ENCODE measurements around the gene SLITRK2.

SLITRK2 gene, protein sequence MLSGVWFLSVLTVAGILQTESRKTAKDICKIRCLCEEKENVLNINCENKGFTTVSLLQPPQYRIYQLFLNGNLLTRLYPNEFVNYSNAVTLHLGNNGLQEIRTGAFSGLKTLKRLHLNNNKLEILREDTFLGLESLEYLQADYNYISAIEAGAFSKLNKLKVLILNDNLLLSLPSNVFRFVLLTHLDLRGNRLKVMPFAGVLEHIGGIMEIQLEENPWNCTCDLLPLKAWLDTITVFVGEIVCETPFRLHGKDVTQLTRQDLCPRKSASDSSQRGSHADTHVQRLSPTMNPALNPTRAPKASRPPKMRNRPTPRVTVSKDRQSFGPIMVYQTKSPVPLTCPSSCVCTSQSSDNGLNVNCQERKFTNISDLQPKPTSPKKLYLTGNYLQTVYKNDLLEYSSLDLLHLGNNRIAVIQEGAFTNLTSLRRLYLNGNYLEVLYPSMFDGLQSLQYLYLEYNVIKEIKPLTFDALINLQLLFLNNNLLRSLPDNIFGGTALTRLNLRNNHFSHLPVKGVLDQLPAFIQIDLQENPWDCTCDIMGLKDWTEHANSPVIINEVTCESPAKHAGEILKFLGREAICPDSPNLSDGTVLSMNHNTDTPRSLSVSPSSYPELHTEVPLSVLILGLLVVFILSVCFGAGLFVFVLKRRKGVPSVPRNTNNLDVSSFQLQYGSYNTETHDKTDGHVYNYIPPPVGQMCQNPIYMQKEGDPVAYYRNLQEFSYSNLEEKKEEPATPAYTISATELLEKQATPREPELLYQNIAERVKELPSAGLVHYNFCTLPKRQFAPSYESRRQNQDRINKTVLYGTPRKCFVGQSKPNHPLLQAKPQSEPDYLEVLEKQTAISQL

DNA sequence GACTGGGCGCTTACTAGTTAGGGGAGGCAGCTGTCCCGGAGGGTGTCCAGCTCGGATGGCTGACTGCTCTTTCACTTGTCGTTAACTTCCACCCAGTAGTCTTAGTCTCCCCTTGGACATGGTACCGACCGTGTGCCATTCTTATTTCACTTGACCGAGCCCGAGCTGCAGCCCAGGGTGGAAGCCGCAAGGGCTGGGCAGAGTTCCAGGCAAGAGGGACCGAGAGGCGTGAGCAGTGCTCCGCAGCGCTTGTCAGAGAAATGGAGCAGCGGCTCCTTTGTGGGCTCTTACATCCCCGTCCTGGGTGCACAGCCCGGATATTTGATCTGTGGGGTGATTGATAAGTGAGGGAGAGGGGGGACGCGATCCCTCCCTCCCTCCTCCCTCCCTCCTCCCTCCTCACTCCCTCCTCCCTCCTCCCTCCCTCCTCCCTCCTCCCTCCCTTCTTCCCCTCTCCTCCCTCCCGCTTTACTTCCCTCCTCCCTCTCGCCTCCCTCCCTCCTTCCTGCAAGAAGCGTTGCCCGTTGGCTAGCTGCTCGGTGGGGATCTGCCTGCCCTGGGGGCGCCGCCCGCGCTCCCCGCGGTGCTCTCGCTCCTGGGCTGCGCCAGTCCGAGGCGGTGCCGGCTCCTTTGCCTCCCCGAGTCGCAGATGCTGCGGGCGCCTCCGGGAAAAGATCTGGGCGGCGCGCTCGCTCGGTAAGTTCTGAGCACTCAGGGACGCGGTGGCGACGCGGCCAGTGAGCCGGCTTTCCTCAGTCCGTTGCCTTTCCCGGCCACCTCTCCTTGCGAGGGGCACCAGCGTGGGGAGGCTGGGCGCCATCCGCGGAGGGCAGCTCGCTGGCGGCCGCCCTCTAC is at the start of gene SLITRK2:
Gene SLITRK2 (plus strand): TSS at position 499 of the 855 bp plus-strand sequence. CDS start 4,597 bp downstream, outside the sequence.
- Histone ChIP-seq H3K9ac (ENCODE audit: low read depth in 1 of 2, low read length in 2 of 2) (no peak within 1 kb of the TSS), H3K27ac (ENCODE audit: low read depth in 2 of 2, low read length in 2 of 2) (no peak within 1 kb of the TSS), H3K9me3 (ENCODE audit: control insufficient read depth in 2 of 2, low read length in 2 of 2) (peaks cover 0 to 2% of the 10 kb centered on the region in 2 donors), H3K4me3 (ENCODE audit: low read length in 2 of 2) (peak within 1 kb of the TSS in 1 of 2 donors; percentile 13), H3K4me1 (ENCODE audit: control insufficient read depth in 2 of 2, insufficient read depth in 2 of 2, low read length in 2 of 2) (no peaks in the 10 kb centered on the region), H3K27me3 (ENCODE audit: control insufficient read depth in 2 of 2, insufficient read depth in 2 of 2, low read length in 2 of 2) (peaks cover 0 to 5% of the 10 kb centered on the region in 2 donors), H3K36me3 (ENCODE audit: control insufficient read depth in 2 of 2, insufficient read depth in 2 of 2, low read length in 2 of 2) (no peaks in the 10 kb centered on the region)

DNA sequence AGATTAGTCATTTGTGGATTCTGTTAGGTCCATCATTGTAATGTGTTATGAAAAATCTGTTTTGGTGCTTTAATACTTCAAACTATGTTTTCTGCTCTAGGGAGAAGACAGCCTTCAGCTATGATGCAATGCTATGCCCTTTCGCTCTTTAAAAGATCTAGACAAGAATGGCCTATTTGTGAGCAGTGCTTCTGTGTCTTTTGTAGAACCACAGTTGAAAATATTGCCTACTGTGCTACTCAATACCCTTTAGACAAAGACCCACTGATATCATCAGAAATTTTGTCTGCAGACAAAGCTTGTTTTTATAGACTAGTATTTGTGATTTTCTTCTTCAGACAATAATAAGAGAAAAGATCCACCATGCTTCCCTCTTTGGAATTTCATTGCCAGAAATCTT is 44.6 kb upstream of the SLITRK2 start:
- Histone ChIP-seq H3K9ac (ENCODE audit: low read depth in 1 of 2, low read length in 2 of 2) (no peak overlapping the region), H3K4me1 (ENCODE audit: control insufficient read depth in 2 of 2, insufficient read depth in 2 of 2, low read length in 2 of 2) (no peaks in the 10 kb centered on the region), H3K27ac (ENCODE audit: low read depth in 2 of 2, low read length in 2 of 2) (no peak overlapping the region), H3K9me3 (ENCODE audit: control insufficient read depth in 2 of 2, low read length in 2 of 2) (no peaks in the 10 kb centered on the region), H3K4me3 (ENCODE audit: low read length in 2 of 2) (no peak overlapping the region), H3K27me3 (ENCODE audit: control insufficient read depth in 2 of 2, insufficient read depth in 2 of 2, low read length in 2 of 2) (no peaks in the 10 kb centered on the region), H3K36me3 (ENCODE audit: control insufficient read depth in 2 of 2, insufficient read depth in 2 of 2, low read length in 2 of 2) (no peaks in the 10 kb centered on the region)

DNA sequence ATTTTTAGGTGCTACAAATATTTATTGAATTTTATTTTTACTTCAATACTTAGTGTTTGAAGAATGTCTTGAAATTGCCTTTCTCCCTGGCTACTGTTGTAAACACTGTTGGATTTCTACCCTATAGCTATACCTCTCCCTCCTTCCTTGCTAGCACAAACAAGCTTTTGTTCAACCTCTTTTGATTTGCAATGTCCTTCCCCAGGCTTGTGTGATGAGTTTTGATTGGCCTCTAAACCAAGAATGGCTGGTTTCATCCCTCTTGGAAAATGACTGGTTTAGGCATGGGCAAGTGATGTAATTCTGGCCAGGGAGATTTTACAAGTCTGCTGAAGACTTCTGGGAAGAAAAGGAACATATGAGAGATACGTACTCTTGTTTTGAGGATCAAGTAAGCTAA is 25.3 kb upstream of the SLITRK2 start:
- Histone ChIP-seq H3K4me1 (ENCODE audit: control insufficient read depth in 2 of 2, insufficient read depth in 2 of 2, low read length in 2 of 2) (no peaks in the 10 kb centered on the region), H3K27me3 (ENCODE audit: control insufficient read depth in 2 of 2, insufficient read depth in 2 of 2, low read length in 2 of 2) (no peaks in the 10 kb centered on the region), H3K9me3 (ENCODE audit: control insufficient read depth in 2 of 2, low read length in 2 of 2) (no peaks in the 10 kb centered on the region), H3K9ac (ENCODE audit: low read depth in 1 of 2, low read length in 2 of 2) (no peak overlapping the region), H3K4me3 (ENCODE audit: low read length in 2 of 2) (no peak overlapping the region), H3K27ac (ENCODE audit: low read depth in 2 of 2, low read length in 2 of 2) (no peak overlapping the region), H3K36me3 (ENCODE audit: control insufficient read depth in 2 of 2, insufficient read depth in 2 of 2, low read length in 2 of 2) (no peaks in the 10 kb centered on the region)

DNA sequence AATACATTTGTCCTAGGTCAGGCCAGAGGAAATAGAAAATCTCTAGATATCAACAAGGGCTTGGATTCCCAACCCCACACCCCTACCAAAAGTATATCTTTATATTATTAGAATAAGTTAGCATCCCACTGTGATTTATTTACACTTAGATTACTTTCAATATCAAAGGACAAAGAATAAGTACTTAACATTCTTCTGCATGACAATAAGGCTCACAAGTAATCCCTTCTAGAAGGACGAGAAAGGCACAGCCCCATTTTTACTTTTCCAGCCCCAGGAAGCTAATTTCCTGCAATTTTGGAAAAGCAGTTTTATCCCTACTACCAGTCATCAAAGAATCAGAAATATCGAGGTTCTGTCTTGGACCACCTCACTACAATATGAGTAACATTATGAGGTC is 14.1 kb upstream of the SLITRK2 start:
- H3K9ac ChIP-seq (ENCODE audit: low read depth in 1 of 2, low read length in 2 of 2): no peak overlapping the region
- H3K36me3 ChIP-seq (ENCODE audit: control insufficient read depth in 2 of 2, insufficient read depth in 2 of 2, low read length in 2 of 2): no peaks in the 10 kb centered on the region
- H3K27me3 ChIP-seq (ENCODE audit: control insufficient read depth in 2 of 2, insufficient read depth in 2 of 2, low read length in 2 of 2): no peaks in the 10 kb centered on the region
- no peaks in the 10 kb centered on the region for H3K4me1 ChIP-seq (ENCODE audit: control insufficient read depth in 2 of 2, insufficient read depth in 2 of 2, low read length in 2 of 2)
- H3K4me3 ChIP-seq (ENCODE audit: low read length in 2 of 2): no peak overlapping the region
- no peaks in the 10 kb centered on the region for H3K9me3 ChIP-seq (ENCODE audit: control insufficient read depth in 2 of 2, low read length in 2 of 2)
- no peak overlapping the region for H3K27ac ChIP-seq (ENCODE audit: low read depth in 2 of 2, low read length in 2 of 2)

GRCh38 chrX:145813081-145813480 is 4.5 kb upstream of the SLITRK2 start:
- H3K36me3 ChIP-seq (ENCODE audit: control insufficient read depth in 2 of 2, insufficient read depth in 2 of 2, low read length in 2 of 2): no peaks in the 10 kb centered on the region
- H3K4me1 ChIP-seq (ENCODE audit: control insufficient read depth in 2 of 2, insufficient read depth in 2 of 2, low read length in 2 of 2): no peaks in the 10 kb centered on the region
- no peaks in the 10 kb centered on the region for H3K27me3 ChIP-seq (ENCODE audit: control insufficient read depth in 2 of 2, insufficient read depth in 2 of 2, low read length in 2 of 2)
- H3K27ac ChIP-seq (ENCODE audit: low read depth in 2 of 2, low read length in 2 of 2): no peak overlapping the region
- no peak overlapping the region for H3K4me3 ChIP-seq (ENCODE audit: low read length in 2 of 2)
- H3K9ac ChIP-seq (ENCODE audit: low read depth in 1 of 2, low read length in 2 of 2): no peak overlapping the region
- peaks cover 0 to 2% of the 10 kb centered on the region in 2 donors for H3K9me3 ChIP-seq (ENCODE audit: control insufficient read depth in 2 of 2, low read length in 2 of 2)

GRCh38 chrX:145816601-145817315 is 871 bp upstream of the SLITRK2 start:
- Histone ChIP-seq H3K9ac (ENCODE audit: low read depth in 1 of 2, low read length in 2 of 2) (no peak overlapping the region), H3K36me3 (ENCODE audit: control insufficient read depth in 2 of 2, insufficient read depth in 2 of 2, low read length in 2 of 2) (no peaks in the 10 kb centered on the region), H3K4me1 (ENCODE audit: control insufficient read depth in 2 of 2, insufficient read depth in 2 of 2, low read length in 2 of 2) (no peaks in the 10 kb centered on the region), H3K9me3 (ENCODE audit: control insufficient read depth in 2 of 2, low read length in 2 of 2) (peaks cover 0 to 2% of the 10 kb centered on the region in 2 donors), H3K27me3 (ENCODE audit: control insufficient read depth in 2 of 2, insufficient read depth in 2 of 2, low read length in 2 of 2) (peaks cover 0 to 5% of the 10 kb centered on the region in 2 donors), H3K27ac (ENCODE audit: low read depth in 2 of 2, low read length in 2 of 2) (no peak overlapping the region), H3K4me3 (ENCODE audit: low read length in 2 of 2) (peak overlapping the region in 1 of 2 donors; percentile 13)

DNA sequence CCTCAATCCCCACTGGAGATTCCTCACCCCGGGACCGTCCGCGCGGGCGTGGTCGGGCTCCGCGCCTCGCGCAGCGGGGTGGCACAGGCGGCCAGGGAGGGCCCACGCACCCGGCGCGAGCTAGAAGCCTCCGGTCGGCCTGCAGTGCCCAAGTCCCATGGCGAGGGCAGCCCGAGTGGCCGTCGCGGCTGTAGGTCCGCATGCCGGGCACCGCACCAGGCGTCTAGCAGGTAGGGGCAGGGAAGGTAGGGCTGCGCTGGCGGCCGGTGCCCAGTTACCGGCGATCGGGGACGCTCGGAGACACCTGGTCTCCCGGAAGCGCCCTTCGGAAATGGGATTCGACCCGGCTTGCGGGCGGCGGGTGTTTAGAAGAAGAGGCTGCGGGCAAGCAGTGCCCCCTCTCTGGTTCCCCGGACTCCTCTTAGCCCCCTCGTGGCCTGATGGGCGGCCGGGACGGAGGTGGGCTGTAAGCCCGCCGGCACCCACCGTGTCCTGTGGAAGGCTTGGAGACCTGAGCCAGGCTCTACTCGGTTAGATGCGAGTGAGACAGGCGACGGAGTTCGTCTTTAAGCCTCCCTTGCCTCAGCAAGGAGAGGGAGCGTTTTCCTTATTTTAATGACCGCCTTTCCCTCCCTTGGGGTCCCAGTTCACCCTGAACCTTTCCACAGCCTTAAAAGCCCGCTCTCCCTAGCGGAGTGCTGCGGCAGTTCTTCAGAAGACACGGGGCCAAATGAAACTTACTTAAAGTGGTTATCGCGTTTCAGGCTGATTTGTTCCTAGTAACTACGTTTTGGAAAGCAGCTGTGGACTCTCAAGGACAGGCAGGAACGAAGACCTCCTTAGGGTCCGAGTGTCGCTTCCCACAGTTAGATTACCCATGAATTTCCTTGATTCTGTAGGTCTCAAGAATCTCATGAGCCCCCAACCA is 821 bp downstream of the SLITRK2 start:
- Histone ChIP-seq H3K4me1 (ENCODE audit: control insufficient read depth in 2 of 2, insufficient read depth in 2 of 2, low read length in 2 of 2) (no peaks in the 10 kb centered on the region), H3K27ac (ENCODE audit: low read depth in 2 of 2, low read length in 2 of 2) (no peak overlapping the region), H3K4me3 (ENCODE audit: low read length in 2 of 2) (no peak overlapping the region), H3K27me3 (ENCODE audit: control insufficient read depth in 2 of 2, insufficient read depth in 2 of 2, low read length in 2 of 2) (peaks cover 0 to 5% of the 10 kb centered on the region in 2 donors), H3K9me3 (ENCODE audit: control insufficient read depth in 2 of 2, low read length in 2 of 2) (peaks cover 0 to 2% of the 10 kb centered on the region in 2 donors), H3K9ac (ENCODE audit: low read depth in 1 of 2, low read length in 2 of 2) (no peak overlapping the region), H3K36me3 (ENCODE audit: control insufficient read depth in 2 of 2, insufficient read depth in 2 of 2, low read length in 2 of 2) (no peaks in the 10 kb centered on the region)

DNA sequence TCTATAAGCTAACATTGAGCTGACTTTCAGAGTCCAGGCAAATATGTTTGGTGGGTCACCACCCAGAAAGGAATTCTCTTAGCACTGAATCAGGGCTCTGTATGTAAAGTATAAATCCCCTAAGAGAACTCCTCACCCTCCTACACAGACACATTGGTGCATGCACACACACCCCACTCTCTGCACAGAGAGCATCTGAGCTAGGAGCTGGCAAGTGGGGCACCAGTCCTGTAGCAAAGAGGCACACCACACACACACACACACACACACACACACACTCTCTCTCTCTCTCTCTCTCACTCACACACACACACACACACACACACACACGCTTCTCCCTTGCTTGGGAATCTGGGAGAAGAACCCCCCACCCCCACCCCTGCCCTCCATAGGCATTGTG is 3.2 kb downstream of the SLITRK2 start:
- H3K9me3 ChIP-seq (ENCODE audit: control insufficient read depth in 2 of 2, low read length in 2 of 2): peaks cover 0 to 2% of the 10 kb centered on the region in 2 donors
- peaks cover 0 to 5% of the 10 kb centered on the region in 2 donors for H3K27me3 ChIP-seq (ENCODE audit: control insufficient read depth in 2 of 2, insufficient read depth in 2 of 2, low read length in 2 of 2)
- no peak overlapping the region for H3K9ac ChIP-seq (ENCODE audit: low read depth in 1 of 2, low read length in 2 of 2)
- H3K36me3 ChIP-seq (ENCODE audit: control insufficient read depth in 2 of 2, insufficient read depth in 2 of 2, low read length in 2 of 2): no peaks in the 10 kb centered on the region
- no peaks in the 10 kb centered on the region for H3K4me1 ChIP-seq (ENCODE audit: control insufficient read depth in 2 of 2, insufficient read depth in 2 of 2, low read length in 2 of 2)
- H3K27ac ChIP-seq (ENCODE audit: low read depth in 2 of 2, low read length in 2 of 2): no peak overlapping the region
- no peak overlapping the region for H3K4me3 ChIP-seq (ENCODE audit: low read length in 2 of 2)

All from mucosa of rectum (tissue), 2 donors.